GM04503 (cell line): ENCODE data around the gene XXYLT1.

ENCODE experiments used
- DNase-seq: peaks from one replicate; pipeline ENCODE4 v3.0.0-alpha.2; 2012; ENCODE audit warnings: low read depth

The XXYLT1 gene

DNA sequence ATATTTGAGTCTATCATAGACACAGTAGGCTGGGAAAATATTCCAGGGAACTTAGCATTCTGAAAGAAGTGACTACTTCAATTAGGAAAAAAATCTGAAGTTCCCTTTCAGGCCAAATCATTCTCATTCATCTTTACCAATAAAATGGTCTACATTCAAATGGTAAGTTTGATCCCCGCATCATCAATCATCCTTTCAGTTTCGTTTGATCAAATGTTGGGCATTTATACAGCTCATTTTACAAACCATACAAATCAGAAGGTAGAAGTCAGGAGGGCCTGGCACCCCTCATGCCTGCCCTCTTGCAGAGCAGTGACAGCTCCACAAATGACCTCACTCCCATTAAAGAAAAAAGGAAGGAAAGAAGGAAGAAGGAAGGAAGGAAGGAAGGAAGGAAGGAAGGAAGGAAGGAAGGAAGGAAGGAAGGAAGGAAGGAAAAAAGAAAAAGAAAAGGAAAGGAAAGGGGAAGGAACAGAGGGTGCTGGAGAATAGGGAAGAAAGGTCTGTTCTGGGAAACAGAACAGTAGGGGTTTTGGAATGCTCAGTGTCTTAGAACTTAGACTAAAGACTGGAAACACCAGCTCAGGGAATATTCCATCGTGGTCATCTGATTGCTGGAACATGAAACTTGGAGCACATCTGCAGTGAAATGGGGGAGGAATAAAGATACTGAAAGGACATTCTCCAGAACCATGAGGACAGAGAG lies 86.1 kb downstream of the XXYLT1 start:
- DNase-seq: no peak

GRCh38 chr3:195183071-195183776 lies 87.7 kb downstream of the XXYLT1 start:
- no peak for DNase-seq

GRCh38 chr3:195182470-195182795 lies 88.5 kb downstream of the XXYLT1 start:
- DNase-seq: no peak

DNA sequence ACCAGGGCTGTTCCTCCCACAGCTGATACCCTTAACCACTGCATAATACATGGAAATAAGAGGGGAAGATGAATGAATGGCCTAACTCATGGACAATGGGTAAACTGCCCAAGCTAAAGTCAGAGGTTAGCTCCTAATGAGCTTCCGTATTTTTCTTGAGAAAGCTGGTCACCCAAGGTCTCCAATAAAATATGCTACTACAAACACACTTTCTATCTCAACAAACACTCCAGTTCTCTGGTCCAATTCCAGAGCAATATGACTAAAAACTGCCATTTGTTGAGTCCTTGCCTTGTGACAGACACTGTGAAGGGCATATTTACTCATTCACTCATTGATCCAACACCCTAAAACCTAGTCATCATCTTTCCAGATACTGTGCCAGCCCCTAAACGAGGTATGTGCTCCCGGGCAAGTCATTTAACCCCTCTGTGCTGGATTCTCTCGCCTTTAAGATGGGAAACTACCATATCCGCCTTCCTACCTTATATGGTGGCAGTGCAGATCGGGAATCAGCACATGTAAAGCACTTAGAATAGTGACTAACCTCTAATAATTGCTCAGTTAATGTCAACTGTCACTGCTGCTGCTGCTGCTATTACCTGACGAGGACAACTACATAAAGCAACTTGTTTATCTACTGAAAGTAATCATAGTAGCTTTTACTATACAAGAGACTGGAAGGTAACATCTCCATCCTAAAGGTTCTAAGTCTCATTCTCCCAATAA lies 89.1 kb downstream of the XXYLT1 start:
- no peak for DNase-seq

DNA sequence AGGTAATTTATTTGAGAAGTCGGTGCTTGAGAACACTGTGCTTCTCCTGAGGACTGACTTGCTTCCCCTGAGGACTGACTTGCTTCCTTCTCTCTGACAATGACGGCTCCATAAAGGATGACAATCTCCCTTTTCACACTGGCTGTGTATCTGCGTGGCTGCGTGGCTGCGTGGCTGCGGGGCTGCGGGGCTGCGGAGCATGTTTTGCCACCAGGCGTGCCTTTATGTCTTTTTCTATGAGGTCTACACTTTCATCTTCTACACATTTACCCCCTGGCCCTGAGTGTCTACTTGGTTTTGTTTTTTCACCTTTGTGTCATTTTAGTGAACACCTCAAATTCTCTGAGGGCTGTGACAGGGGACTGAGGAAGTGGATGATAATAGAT lies 89.9 kb downstream of the XXYLT1 start:
- no peak for DNase-seq

- no peak for DNase-seq
These were observed 90.4 kb downstream of the XXYLT1 start for GRCh38 chr3:195180490-195181112.

DNA sequence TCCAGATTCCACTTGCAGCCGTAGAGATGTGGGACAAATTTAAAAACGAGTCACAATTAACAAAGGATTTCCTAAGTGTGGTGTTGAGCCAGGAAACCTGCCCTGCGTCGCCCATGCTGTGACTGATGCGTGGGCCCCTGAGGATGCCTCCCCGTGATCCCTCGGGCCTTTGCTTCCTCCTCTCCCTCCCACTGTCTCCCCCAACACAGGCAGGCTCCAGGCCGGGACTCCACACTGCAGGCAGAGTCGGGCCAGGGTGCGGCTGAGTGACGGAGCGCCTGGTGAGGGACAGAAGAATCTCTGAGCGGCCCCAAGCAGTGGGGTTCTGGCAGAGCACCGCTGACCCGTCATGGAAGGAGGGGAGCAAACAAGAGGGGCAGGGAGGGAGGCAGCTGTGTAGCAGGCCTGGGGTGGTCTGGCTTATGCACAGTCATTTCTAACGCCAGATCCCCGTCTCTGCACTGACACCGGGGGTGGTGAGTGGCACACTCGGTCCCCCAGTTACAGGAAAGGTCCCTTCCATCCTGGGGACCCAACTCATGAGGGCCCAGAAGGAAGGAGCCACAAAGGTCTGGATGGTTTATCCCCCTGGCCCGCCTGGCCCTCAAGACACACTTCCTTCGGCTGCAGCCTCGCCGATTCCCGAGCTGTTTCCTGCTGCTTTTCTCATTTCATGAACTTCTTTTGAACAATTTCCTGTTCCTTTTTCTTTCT lies 91.0 kb downstream of the XXYLT1 start:
- no peak for DNase-seq

GRCh38 chr3:195178124-195178910 lies 92.6 kb downstream of the XXYLT1 start:
- DNase-seq: no peak

GRCh38 chr3:195177422-195178123 lies 93.4 kb downstream of the XXYLT1 start:
- DNase-seq: no peak

DNA sequence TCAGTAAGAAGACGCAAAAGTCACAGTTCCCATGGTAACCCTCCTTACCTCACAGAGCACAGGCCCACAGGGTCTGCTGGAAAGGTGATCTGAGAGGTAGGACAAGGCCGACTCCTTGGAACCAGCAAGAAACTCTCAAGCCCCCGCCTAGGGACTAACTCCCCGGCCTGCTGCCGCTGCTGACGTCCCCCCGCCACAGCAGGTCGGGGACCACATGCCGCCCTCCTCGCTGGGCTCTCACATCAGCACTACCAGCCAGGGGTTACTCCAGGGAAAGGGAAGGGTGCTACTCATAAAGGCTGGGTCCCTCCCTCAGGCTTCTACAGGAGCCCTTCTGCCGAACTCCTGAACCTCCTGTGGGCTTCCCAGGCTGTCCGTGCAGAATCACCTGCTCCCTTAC lies 94.2 kb downstream of the XXYLT1 start:
- no peak for DNase-seq

GRCh38 chr3:195175476-195176337 lies 95.3 kb downstream of the XXYLT1 start:
- no peak for DNase-seq

DNA sequence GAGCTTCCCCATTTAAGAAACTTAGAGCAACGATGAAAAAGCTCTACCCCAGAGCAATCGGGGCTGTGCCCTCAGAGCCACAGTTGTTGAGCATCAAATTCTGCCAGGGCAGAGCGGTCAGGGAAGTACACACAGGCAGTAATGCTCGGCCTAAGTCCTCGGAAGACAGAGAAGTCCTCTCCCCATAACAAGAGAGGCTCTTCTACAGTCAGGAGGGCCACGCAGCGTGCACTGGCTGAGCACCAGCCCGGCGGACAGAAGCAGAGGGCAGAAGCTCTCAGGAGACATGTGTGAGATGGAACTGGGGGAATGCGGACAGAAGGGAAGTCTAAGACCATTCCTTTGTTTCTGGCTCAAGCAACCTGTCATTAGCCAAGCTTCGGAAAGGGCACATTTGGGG lies 95.9 kb downstream of the XXYLT1 start:
- no peak for DNase-seq

- no peak for DNase-seq
These were observed 97.3 kb downstream of the XXYLT1 start for GRCh38 chr3:195173657-195174056.

DNA sequence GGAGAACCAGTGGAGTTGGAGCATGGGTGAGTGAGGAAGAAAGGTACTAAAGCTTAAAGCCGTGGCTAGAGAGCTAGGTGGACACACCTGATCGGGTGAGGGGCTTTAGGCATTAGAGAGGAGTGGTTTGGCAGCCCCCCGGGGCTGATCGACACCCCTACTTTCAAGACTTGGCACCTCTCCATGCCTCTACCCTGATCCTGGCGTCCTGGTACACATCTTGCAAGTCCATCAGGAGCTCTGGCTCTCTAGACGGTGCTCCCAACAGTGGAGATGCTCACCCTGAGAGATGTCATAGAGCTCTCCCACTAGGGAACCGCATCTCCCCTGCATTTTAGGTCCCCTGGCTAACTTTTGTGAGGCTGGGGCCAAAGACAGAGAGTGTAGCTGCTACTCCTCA lies 98.1 kb downstream of the XXYLT1 start:
- no peak for DNase-seq

DNA sequence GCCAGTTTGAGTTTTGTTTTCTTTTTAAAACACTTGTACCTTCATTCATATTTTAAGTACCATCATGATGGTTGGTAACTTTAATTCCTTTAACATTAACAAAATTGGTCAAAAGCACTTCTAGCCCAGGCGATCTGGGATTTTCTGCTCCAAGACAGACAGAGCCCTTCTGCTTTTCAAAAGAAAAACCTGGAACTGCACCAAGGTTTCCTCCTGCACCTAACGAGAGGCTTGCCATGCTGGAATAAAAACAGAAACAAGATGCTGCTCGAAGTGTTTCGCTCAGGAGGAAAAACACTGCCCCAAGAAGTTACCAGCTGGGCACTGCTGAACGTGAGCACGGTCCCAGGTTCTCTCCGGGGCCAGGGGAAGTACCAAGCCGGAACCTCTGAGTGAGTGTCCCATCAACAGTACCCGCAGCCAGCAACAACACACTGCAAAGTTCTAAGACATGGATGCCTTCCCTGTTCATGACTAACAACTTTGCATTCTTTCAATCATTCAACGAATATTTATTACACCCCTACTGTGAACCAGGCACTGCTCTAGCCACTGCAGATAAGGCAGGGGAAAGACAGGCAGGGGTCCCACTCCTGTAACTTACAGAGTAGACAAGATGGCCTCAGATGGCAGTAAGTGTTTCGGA lies 98.8 kb downstream of the XXYLT1 start:
- no peak for DNase-seq

- no peak for DNase-seq
These were observed 99.7 kb downstream of the XXYLT1 start for GRCh38 chr3:195171093-195171873.

DNA sequence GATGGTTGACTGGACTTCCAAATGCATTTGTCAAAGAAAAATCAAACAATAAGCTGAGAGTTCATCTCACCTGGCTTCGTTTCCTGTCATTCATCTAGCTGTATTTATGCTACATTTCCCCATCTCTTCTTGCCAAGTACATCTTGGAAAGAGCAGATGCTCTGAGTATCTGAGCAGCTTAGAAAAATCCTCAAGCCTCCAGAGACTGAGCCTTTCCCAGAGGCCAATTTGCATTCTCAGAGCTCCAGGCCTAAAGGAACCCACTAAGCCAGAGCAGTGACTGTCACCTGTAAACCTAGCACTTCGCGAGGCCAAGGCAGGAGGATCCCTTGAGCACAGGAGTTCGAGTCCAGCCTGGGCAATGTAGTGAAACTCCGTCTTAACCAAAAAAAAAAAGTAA lies 100.5 kb downstream of the XXYLT1 start:
- DNase-seq: no peak

DNA sequence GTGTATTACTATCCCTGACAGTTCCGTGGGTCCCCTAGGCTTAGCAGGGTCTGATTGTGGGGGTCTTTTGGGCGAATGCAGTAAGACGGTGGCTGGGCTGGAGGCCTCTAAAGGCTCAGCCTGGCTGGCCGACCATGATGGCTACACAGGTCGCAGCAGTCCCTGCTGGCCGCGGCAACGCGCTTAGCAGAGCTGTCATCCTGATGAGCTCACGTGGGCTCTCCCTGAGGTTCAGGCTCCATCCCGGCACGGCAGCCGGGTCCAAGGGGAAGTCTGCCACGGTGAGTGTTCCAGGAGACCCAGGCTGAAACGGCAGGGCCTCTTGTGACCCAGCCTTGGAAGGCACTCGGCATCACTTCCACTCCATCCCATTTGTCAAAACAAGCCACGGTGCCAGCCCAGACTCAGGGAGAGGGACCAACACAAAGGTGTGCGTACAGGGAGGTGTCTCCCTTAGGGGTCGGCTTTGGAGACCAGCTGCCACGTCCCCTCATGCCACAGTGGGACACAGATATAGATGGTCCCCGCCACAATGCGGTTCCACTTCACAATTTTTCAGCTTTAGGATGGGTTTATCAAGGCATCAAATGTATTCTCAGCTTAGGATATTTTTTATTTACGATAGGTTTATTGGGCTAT lies 101.8 kb downstream of the XXYLT1 start:
- DNase-seq: no peak
